ENCODE results near the gene EDDM3A.
"Not testable (repeated sequence)": the region's sequence is repeated elsewhere in the genome, so short reads cannot be mapped to it uniquely, and the experiment has no call there.

Gene EDDM3A

GRCh38 chr14:20733684-20734429 lies 11.8 kb upstream of the EDDM3A start:
- no peak for DNase-seq

DNA sequence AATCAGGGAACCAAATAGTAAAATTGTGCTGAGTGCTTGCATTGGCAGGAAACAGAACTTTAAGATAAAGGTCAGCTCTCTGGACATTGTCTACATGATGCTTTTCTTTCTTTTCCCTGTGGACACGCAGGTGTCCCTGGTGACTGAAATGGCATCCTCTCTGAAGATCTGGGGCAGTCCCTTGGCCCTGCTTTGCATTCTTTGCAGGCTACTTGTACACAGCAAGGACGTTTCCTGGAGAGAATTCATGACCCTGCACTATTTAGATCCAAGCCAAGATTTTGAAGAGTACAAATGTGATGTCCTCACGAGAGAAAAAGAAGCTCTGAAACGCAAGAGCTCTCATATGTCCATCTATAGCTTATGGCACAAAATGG lies 11.3 kb upstream of the EDDM3A start:
- no peak for DNase-seq

DNA sequence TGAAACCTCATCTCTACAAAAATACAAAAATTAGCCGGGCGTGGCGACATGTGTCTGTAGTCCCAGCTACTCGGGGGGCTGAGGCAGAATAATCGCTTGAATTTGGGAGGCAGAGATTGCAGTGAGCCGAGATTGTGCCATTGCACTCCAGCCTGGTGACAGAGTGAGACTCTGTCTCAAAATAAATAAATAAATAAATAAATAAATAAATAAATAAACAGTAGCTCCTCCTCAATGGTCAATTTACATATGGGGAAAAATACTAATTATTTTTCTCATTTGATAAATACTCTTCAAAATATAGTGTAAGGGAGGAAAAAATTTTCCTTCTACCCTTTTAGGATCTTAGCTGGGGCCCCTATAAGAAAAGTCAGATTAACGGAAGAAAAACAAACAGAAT lies 7.4 kb upstream of the EDDM3A start:
- DNase-seq = not testable (repeated sequence)

DNA sequence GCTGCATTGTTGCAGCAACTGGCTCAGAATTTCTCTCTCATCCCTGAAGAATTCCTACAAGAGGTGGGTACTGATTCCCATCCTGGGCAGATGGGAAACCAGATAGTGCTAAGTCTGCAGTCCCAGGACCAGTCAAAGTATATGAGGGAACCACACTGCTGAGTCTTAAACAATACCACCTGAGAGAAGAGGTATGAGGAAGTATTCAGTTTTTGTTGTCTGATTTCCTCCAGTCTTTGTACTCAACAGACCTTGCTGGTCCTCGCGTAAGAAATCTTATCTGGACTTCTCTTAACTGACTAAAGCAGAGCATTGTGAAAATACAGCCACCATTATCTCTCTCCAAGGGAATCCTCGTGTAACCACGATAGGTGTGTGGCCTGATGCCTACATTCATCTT lies 3.6 kb upstream of the EDDM3A start:
- no peak for DNase-seq

GRCh38 chr14:20743556-20743955 lies 2.1 kb upstream of the EDDM3A start:
- no peak for DNase-seq

DNA sequence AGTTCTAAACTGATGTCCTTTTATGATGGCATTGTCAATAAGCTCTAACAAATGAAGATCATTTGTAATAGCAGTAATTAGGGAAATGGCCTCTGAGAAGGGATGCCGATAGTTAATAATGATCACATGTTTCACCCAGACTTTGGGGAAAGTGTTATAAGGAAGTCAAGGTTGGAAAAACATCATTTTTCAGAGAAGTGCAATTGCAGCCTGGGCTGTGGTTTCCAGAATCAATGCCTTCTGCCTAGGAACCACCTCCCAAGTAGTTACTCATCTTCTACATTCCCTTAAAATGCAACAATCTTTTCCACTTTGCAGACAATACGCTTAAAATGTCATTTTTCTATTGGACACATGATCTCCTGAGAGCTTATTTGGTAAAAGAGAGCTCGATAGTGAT lies 879 bp downstream of the EDDM3A start:
- DNase-seq = no peak

GRCh38 chr14:20748439-20748838 lies 2.8 kb downstream of the EDDM3A start:
- DNase-seq = no peak

DNA sequence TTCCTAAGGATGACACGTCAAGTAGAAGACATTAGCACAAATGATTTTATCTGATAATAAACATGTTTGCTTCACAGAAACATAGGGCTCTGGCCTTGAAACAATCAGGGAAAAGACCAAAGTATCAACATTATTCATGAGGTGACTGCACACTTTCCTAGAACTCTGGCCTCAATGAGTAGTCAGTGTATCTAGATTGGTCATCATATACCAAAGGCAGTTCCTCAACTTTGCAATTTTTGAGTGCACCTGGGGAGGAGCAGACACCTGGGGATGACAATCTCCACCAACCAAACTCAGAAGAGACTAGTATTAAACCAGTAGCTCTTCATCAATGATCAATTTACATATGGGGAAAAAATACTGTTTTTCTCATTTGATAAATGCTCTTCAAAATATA lies 4.5 kb downstream of the EDDM3A start:
- no peak for DNase-seq

- DNase-seq = no peak
These were observed 6.4 kb downstream of the EDDM3A start for GRCh38 chr14:20751963-20752562.

GRCh38 chr14:20754308-20754707 lies 8.6 kb downstream of the EDDM3A start:
- no peak for DNase-seq

DNA sequence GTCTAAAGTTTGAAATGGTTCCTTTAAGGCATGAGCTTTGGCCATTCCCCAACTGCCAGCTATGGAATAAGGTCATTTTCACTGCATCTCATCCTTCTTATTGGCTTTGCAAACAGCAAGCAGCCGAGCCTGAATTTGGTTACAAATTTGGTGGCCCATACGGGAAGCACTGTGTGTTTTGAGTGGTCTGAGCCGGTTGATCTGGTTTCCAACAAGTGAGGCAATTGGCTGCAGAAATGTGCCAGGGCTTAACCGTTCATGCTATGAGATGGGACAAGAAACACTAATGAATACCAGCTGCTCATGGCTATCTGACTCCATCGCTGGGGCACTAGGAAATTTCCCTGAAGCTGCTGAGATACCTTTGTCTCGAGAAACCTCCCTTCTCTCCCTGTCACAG lies 9.3 kb downstream of the EDDM3A start:
- no peak for DNase-seq

GRCh38 chr14:20757965-20758364 lies 12.3 kb downstream of the EDDM3A start:
- peak; percentile 14 for DNase-seq

GRCh38 chr14:20759465-20759864 lies 13.8 kb downstream of the EDDM3A start:
- not testable (repeated sequence) for DNase-seq

GRCh38 chr14:20760950-20761349 lies 15.3 kb downstream of the EDDM3A start:
- DNase-seq = no peak

DNA sequence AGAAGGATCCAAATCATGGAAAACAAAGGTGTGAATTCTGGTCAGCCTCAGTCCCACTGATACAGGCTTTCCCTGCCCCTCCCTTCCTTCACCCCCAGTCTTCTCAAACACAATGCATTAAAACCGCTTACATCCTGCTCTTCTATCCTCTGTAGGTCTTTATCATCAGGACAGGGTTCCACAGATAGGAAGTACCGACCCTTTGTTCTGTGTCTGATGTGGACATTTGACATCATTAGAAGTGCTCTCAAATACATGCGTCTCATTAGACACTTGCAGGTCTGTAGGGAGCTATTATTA lies 22.9 kb downstream of the EDDM3A start:
- DNase-seq = no peak

- no peak for DNase-seq
These were observed 23.7 kb downstream of the EDDM3A start for GRCh38 chr14:20769421-20769820.

DNA sequence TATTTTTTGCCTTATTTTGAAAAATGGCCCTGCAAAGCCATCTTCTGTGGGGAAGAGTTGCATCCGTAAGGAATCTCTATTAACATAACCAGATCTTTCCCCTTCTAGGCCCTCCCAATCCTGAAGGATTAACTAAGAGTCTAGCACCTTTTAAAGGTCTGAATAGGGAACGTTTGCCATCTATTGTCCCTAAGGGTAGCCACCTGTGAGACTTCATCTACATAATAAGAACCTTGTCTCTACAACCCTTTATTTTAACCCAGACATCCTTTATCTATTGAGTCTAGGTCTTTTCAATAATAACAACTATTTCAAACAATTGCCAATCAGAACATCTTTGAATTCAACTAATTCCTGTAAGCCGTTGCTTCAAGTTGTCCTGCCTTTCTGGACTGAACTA lies 27.0 kb downstream of the EDDM3A start:
- no peak for DNase-seq

DNA sequence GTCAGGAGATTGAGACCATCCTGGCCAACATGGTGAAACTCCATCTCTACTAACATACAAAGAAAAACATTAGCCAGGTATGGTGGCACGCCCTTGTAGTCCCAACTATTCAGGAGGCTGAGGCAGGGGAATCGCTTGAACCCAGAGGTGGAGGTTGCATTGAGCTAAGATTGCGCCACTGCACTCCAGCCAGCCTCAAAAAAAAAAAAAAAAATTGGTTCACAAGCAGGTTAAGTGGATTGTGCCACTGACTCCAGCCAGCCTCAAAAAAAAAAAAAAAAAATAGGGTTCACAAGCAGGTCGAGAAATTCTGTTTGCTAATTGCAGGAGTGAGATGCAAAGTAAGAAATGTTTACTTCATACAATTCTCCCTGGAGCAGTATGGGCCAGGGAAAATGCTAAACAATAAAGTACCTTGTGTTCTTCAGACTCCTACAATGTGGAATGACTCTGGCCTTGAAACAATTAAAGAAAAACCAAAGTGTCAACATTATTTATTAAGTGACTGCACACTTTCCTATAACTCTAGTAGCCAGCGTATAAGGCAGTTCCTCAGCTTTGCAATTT lies 28.7 kb downstream of the EDDM3A start:
- DNase-seq = no peak

DNA sequence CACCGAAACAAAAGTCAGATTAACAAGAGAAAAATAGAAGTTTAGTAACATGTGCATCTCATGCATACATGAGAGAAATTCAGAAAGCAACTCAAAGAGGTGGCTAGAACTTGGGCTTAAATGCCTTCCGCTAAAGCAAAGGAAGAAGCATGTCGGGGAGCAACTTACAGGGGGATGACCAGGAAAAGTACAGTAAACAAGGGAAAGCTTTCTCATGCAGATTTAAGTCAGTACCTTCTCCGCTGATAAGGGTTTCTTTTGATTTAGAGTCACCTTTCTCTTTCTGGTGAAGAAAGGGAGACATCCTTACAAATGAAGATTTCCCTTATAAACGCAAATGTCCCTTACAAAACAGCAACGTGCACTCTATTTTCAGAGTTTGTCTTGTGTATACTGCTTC lies 29.4 kb downstream of the EDDM3A start:
- DNase-seq = no peak

DNA sequence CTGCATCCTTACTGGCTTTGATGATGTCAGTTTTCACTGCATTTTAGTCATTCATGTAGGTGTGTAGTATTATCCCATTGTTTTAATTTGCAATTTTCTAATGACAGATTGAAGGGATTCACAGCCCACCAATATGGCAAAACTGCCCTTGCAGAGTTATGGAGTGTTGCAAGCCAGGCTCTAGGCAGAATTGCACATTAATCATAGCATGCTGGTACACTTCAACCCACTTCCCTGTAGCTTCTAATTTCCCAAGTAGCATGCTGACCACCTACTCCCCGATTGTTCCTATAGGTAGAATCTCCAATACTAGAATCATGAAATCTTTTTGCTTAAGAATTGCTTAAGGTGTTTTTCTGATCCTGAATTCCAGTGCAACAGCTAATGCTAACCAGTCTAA lies 30.2 kb downstream of the EDDM3A start:
- DNase-seq = no peak

- DNase-seq = peak; percentile 4
These were observed 36.1 kb downstream of the EDDM3A start for GRCh38 chr14:20781803-20782202.

DNA sequence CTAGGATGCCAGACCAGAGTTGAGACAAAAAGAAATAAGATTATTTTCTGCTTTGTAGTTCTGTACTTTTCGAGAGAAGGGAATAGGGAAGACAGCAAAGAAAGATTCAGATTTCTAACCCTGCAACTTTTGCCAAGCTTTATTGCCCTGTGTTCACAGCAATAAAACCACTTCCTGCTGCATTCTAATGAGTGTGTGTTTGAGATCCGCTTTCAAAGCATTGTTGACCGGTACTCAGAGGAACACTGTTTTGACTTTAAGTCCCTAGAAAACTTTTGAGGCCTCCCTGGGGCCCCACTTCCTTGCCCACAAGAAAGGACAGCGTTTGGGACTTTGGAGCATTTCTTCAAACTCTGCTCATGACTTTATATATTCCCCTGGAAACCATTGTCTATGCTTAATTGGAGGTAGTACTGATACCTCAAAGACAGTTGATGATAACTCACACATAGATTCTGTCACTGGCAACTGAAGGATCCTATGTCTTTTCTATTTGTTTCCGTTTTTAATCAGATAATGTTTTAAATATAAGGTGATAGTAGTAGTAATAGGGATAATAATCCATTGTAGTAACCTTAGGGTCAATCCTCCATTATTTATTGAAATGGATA lies 36.7 kb downstream of the EDDM3A start:
- DNase-seq = peak; percentile 5

GRCh38 chr14:20787025-20787424 lies 41.3 kb downstream of the EDDM3A start:
- no peak for DNase-seq

DNA sequence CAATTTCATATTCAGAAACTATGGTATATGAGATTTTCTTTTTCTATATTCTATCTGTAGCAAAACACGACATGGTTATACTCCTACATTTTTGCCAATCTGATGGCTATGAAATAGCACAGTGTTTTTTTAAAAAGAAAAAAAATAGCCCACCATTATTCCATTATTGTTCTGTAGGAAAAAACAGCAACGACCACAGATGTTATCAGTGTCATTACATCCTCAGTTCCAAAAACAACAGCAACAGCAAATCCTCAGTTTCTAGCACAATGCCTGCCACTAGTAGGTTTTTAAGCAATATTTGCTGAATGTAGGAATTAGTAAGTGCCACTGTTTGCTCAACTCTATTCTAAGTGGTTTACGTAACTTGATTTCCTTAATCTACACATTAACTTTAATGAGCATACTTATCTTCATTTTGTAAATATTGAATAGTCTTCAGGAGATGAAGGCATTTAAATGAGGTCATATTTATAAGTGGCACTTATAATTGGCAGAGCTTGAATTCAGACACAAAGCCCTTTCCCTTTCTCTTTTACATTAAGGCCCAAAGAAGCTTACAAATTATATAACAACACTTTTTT lies 43.6 kb downstream of the EDDM3A start:
- no peak for DNase-seq

Measured in activated effector memory CD4-positive, alpha-beta T cell treated with Interleukin-2 at 50 U/mL for 16 hours (primary cell).